Gastrocnemius medialis (tissue), 4 donors: ENCODE measurements around the gene MYO1B. TPM values are rescaled to one million over a fixed set of nuclear protein-coding genes. Genes with fewer than 3 reads are reported as not detected.

Experiments used
- ATAC-seq, 2 donors: fragments of 150-250 bp; one replicate each; pipeline ENCODE4 v1.9.1; 2016
- DNase-seq, 2 donors: peaks; one replicate each; pipeline ENCODE4 v3.0.0-alpha.2; 2019
- H3K27ac ChIP-seq, 4 donors: fragments of 200-600 bp; sonication (generic); 1 replicate in 1 of 4; 2 replicates in 3 of 4; pipeline ENCODE4 v1.5.1; 2016 to 2018; ENCODE audit warnings: mild to moderate bottlenecking in 2 of 4, moderate library complexity in 1 of 4
- H3K27me3 ChIP-seq, 3 donors: fragments of 200-600 bp; sonication (generic) in 2 of 3; 1 replicate in 1 of 3; 2 replicates in 2 of 3; pipeline versions ENCODE4 v1.5.1 to v1.6.0; 2016 to 2019; ENCODE audit warnings: mild to moderate bottlenecking in 1 of 3, moderate library complexity in 1 of 3
- H3K36me3 ChIP-seq, 2 donors: fragments of 200-600 bp; sonication (generic) in 1 of 2; one replicate each; pipeline ENCODE4 v1.5.1; 2017 to 2018
- H3K4me1 ChIP-seq, 2 donors: fragments of 200-600 bp; sonication (generic) in 1 of 2; one replicate each; pipeline ENCODE4 v1.5.1; 2016 to 2017; ENCODE audit warnings: mild to moderate bottlenecking in 2 of 2
- H3K4me3 ChIP-seq, 4 donors: fragments of 200-600 bp; sonication (generic) in 3 of 4; 1 replicate in 1 of 4; 2 replicates in 3 of 4; pipeline ENCODE4 v1.5.1; 2016 to 2019; ENCODE audit warnings: mild to moderate bottlenecking in 2 of 4
- H3K9me3 ChIP-seq, 3 donors: fragments of 200-600 bp; sonication (generic) in 2 of 3; 1 replicate in 1 of 3; 2 replicates in 2 of 3; pipeline ENCODE4 v1.5.1; 2016 to 2019
- POLR2A ChIP-seq, 2 donors: fragments of 450-650 bp; IDR thresholded peaks; one replicate each; pipeline ENCODE4 v1.6.1; 2017; ENCODE audit warnings: antibody characterized with exemption in 2 of 2, mild to moderate bottlenecking in 2 of 2, moderate library complexity in 2 of 2
- in situ Hi-C, 4 donors: fragments of 200-750 bp; cut with MboI; loops; one replicate each; pipeline versions ENCODE4 v1.15.0 to v1.8.0; 2017; ENCODE audit warnings: low sequenced_read_pairs in 4 of 4
- intact Hi-C: fragments of 100-400 bp; cut with DNase I; formaldehyde crosslinking; loops from one replicate; pipeline ENCODE4 v1.15.1; 2023; ENCODE audit warnings: low total_unique reads
- total RNA-seq, 4 donors: library from RNA; depleted of rRNA; stranded (reverse); fragments of >200 nt; gene quantifications; one replicate each; pipeline versions ENCODE4 v1.1.0 to v1.2.3, GENCODE V29; 2016
- TF ChIP-seq, protein P1 (sequence below), 5 experiments: fragments of 450-650 bp in 3 of 5; fragments of 200-600 bp in 2 of 5; sonication (generic) in 2 of 5; IDR thresholded peaks in 4 of 5; conservative IDR thresholded peaks in 1 of 5; 1 replicate in 4 of 5; 2 replicates in 1 of 5; pipeline ENCODE4 v1.5.1; 2016 to 2019; ENCODE audit warnings: antibody characterized with exemption in 5 of 5, mild to moderate bottlenecking in 3 of 5, moderate library complexity in 3 of 5

MYO1B gene
- total RNA-seq, 4 donors from 2014 or later: 7.0 to 10.8 (median 10.0) TPM

- intact Hi-C loops: no loop called here
- no peaks in the 10 kb centered on the region for H3K4me1 ChIP-seq
- no peaks in the 10 kb centered on the region for H3K27me3 ChIP-seq
- no peaks in the 10 kb centered on the region for H3K36me3 ChIP-seq
- in situ Hi-C loops: no loop called here
- no peak for TF ChIP-seq POLR2A (IDR thresholded peaks at IDR 0.05)
- TF ChIP-seq, protein P1, sequence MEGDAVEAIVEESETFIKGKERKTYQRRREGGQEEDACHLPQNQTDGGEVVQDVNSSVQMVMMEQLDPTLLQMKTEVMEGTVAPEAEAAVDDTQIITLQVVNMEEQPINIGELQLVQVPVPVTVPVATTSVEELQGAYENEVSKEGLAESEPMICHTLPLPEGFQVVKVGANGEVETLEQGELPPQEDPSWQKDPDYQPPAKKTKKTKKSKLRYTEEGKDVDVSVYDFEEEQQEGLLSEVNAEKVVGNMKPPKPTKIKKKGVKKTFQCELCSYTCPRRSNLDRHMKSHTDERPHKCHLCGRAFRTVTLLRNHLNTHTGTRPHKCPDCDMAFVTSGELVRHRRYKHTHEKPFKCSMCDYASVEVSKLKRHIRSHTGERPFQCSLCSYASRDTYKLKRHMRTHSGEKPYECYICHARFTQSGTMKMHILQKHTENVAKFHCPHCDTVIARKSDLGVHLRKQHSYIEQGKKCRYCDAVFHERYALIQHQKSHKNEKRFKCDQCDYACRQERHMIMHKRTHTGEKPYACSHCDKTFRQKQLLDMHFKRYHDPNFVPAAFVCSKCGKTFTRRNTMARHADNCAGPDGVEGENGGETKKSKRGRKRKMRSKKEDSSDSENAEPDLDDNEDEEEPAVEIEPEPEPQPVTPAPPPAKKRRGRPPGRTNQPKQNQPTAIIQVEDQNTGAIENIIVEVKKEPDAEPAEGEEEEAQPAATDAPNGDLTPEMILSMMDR (IDR thresholded peaks at IDR 0.05 in 4 of 5, conservative IDR thresholded peaks at IDR 0.05 in 1 of 5): no peak
- ATAC-seq (no peak), DNase-seq (no peak)
- H3K4me3 ChIP-seq: no peak overlapping the region
- H3K9me3 ChIP-seq: no peaks in the 10 kb centered on the region
- H3K27ac ChIP-seq: no peak overlapping the region
Measured at GRCh38 chr2:191394043-191394442, 148.8 kb downstream of the MYO1B start.

- H3K27ac ChIP-seq: no peak overlapping the region
- no peaks in the 10 kb centered on the region for H3K9me3 ChIP-seq
- no peak for DNase-seq
- ATAC-seq: no peak
- no peaks in the 10 kb centered on the region for H3K4me1 ChIP-seq
- H3K4me3 ChIP-seq: no peak overlapping the region
- intact Hi-C loops (no loop called here), in situ Hi-C loops (no loop called here)
- no peak for TF ChIP-seq POLR2A (IDR thresholded peaks at IDR 0.05)
- TF ChIP-seq, protein P1 (IDR thresholded peaks at IDR 0.05 in 4 of 5, conservative IDR thresholded peaks at IDR 0.05 in 1 of 5): no peak
- no peaks in the 10 kb centered on the region for H3K36me3 ChIP-seq
- H3K27me3 ChIP-seq: no peaks in the 10 kb centered on the region
Measured at GRCh38 chr2:191396794-191397193, 151.6 kb downstream of the MYO1B start.

DNA sequence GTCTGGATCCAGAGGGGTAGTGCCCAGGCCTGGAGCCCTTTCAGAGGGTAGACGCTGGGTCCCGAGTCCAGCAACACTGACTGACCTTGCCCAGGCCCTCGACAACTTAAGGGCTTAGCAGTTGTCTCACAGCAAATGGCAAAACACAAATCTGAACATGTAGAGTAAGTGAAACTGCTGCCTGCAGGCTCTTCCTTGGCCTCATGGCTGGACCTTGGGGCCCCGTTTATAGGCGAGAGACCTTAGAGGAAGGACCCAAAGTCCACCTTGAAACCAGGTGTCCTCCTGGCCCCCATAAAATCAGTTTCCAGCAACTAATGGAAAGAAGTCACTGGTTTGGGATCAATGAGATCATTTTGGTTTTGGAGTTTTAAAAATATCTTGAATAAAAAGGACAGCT lies 154.4 kb downstream of the MYO1B start:
- no peak for TF ChIP-seq POLR2A (IDR thresholded peaks at IDR 0.05)
- TF ChIP-seq, protein P1 (IDR thresholded peaks at IDR 0.05 in 4 of 5, conservative IDR thresholded peaks at IDR 0.05 in 1 of 5): no peak
- no peak for ATAC-seq
- Histone ChIP-seq H3K9me3 (no peaks in the 10 kb centered on the region), H3K4me1 (no peaks in the 10 kb centered on the region), H3K36me3 (no peaks in the 10 kb centered on the region), H3K27me3 (no peaks in the 10 kb centered on the region), H3K27ac (no peak overlapping the region), H3K4me3 (no peak overlapping the region)
- intact Hi-C loops (no loop called here), in situ Hi-C loops (no loop called here)
- no peak for DNase-seq

DNA sequence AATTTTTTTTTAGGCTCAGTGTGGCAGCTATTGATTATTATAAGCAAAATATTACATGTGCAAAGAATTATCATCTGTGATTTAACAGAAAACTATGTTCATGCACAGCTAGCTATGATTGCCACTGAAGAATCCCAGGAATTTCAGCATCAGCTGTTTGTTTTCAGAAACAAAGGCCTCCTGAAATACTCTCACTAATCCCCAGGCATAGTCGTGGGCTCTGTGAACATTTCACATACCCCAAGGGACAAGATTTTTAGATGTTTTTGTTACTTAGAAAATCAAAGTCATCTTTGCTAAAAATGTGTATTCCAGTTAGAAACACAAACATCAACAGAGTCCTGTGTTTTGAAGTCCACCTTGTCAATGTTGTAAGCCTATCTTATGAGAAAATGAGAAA lies 156.1 kb downstream of the MYO1B start:
- intact Hi-C loops: loop anchor here (10.0 kb wide), 1 partner anchor 104 kb away; no protein-coding TSS in a partner anchor
- Histone ChIP-seq H3K9me3 (no peaks in the 10 kb centered on the region), H3K36me3 (no peaks in the 10 kb centered on the region), H3K4me3 (no peak overlapping the region), H3K27me3 (no peaks in the 10 kb centered on the region), H3K4me1 (no peaks in the 10 kb centered on the region), H3K27ac (no peak overlapping the region)
- in situ Hi-C loops: no loop called here
- DNase-seq: no peak
- no peak for ATAC-seq
- no peak for TF ChIP-seq POLR2A (IDR thresholded peaks at IDR 0.05)
- TF ChIP-seq, protein P1 (IDR thresholded peaks at IDR 0.05 in 4 of 5, conservative IDR thresholded peaks at IDR 0.05 in 1 of 5): no peak

GRCh38 chr2:191402966-191403565 lies 157.9 kb downstream of the MYO1B start:
- in situ Hi-C loops: no loop called here

More at GRCh38 chr2:191402966-191403565, 157.9 kb downstream of the MYO1B start:
- DNase-seq (no peak), ATAC-seq (no peak)
- H3K27ac ChIP-seq: no peak overlapping the region
- H3K4me3 ChIP-seq: no peak overlapping the region
- H3K27me3 ChIP-seq: no peaks in the 10 kb centered on the region
- intact Hi-C loops: loop anchor here (10.0 kb wide), 1 partner anchor 102 kb away; no protein-coding TSS in a partner anchor
- no peaks in the 10 kb centered on the region for H3K36me3 ChIP-seq
- no peak for TF ChIP-seq POLR2A (IDR thresholded peaks at IDR 0.05)
- TF ChIP-seq, protein P1 (IDR thresholded peaks at IDR 0.05 in 4 of 5, conservative IDR thresholded peaks at IDR 0.05 in 1 of 5): no peak
- no peaks in the 10 kb centered on the region for H3K4me1 ChIP-seq
- H3K9me3 ChIP-seq: no peaks in the 10 kb centered on the region
